ENCODE data around the gene BIRC6. TPM values are rescaled to one million over a fixed set of nuclear protein-coding genes. Genes with fewer than 3 reads are reported as not detected.

The BIRC6 gene
- total RNA-seq, 1 donor from 2014 or later: 59.4 TPM

DNA sequence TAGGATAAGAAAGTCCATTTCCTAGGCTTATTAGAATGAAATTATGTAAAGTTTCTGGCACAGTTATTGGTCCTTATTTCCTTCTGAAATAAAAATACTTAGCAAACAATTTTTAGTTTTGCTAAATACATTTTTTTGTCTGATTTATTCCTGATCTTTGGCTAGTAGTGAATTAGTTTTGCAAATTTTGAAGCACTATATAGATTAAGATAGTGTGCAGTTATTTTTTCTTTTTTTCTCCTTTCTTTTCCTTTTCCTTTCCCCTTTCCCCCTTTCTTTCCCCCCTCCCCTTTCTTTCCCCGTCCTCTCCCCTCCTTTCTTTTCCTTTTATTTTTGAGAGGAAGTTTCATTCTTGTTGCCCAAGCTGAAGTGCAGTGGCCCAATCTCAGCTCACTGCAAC lies 59.7 kb downstream of the BIRC6 start:
- H3K4me3 ChIP-seq: no peak overlapping the region
- no peak for DNase-seq (ENCODE audit: low spot score in 2 of 2)
- H3K36me3 ChIP-seq: peaks cover 21 to 31% of the 10 kb centered on the region in 2 donors
- no peaks in the 10 kb centered on the region for H3K9me3 ChIP-seq
- peaks cover 0 to 4% of the 10 kb centered on the region in 2 donors for H3K4me1 ChIP-seq
- intact Hi-C loops (cut with DNase I): no loop called here
- H3K27me3 ChIP-seq: no peaks in the 10 kb centered on the region
- TF ChIP-seq, protein P1, sequence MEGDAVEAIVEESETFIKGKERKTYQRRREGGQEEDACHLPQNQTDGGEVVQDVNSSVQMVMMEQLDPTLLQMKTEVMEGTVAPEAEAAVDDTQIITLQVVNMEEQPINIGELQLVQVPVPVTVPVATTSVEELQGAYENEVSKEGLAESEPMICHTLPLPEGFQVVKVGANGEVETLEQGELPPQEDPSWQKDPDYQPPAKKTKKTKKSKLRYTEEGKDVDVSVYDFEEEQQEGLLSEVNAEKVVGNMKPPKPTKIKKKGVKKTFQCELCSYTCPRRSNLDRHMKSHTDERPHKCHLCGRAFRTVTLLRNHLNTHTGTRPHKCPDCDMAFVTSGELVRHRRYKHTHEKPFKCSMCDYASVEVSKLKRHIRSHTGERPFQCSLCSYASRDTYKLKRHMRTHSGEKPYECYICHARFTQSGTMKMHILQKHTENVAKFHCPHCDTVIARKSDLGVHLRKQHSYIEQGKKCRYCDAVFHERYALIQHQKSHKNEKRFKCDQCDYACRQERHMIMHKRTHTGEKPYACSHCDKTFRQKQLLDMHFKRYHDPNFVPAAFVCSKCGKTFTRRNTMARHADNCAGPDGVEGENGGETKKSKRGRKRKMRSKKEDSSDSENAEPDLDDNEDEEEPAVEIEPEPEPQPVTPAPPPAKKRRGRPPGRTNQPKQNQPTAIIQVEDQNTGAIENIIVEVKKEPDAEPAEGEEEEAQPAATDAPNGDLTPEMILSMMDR (IDR thresholded peaks at IDR 0.05): no peak
- H3K27ac ChIP-seq: no peak overlapping the region

GRCh38 chr2:32417659-32418058 lies 60.8 kb downstream of the BIRC6 start:
- H3K36me3 ChIP-seq: peaks cover 21 to 27% of the 10 kb centered on the region in 2 donors
- no peak overlapping the region for H3K4me3 ChIP-seq
- TF ChIP-seq, protein P1 (IDR thresholded peaks at IDR 0.05): no peak
- no peak overlapping the region for H3K27ac ChIP-seq
- intact Hi-C loops (cut with DNase I): no loop called here
- H3K27me3 ChIP-seq: no peaks in the 10 kb centered on the region
- H3K9me3 ChIP-seq: no peaks in the 10 kb centered on the region
- H3K4me1 ChIP-seq: peaks cover 0 to 11% of the 10 kb centered on the region in 2 donors
- DNase-seq (ENCODE audit: low spot score in 2 of 2): no peak

- Histone ChIP-seq H3K27ac (peak overlapping the region in 1 of 2 donors; percentile 7), H3K9me3 (no peaks in the 10 kb centered on the region), H3K36me3 (peaks cover 21 to 27% of the 10 kb centered on the region in 2 donors), H3K4me1 (peaks cover 0 to 17% of the 10 kb centered on the region in 2 donors), H3K4me3 (no peak overlapping the region), H3K27me3 (no peaks in the 10 kb centered on the region)
- TF ChIP-seq, protein P1 (IDR thresholded peaks at IDR 0.05): no peak
- intact Hi-C loops (cut with DNase I): no loop called here
- no peak for DNase-seq (ENCODE audit: low spot score in 2 of 2)
Observed at GRCh38 chr2:32418778-32419177, 62.0 kb downstream of the BIRC6 start.

- no peak for DNase-seq (ENCODE audit: low spot score in 2 of 2)
- Histone ChIP-seq H3K4me3 (no peak overlapping the region), H3K36me3 (peaks cover 2 to 7% of the 10 kb centered on the region in 2 donors), H3K27ac (peak overlapping the region; percentile 13 to 53), H3K9me3 (no peaks in the 10 kb centered on the region), H3K4me1 (peaks cover 0 to 40% of the 10 kb centered on the region in 2 donors), H3K27me3 (no peaks in the 10 kb centered on the region)
- TF ChIP-seq, protein P1 (IDR thresholded peaks at IDR 0.05): no peak
- intact Hi-C loops (cut with DNase I): no loop called here
Observed at GRCh38 chr2:32422133-32422532, 65.3 kb downstream of the BIRC6 start.

DNA sequence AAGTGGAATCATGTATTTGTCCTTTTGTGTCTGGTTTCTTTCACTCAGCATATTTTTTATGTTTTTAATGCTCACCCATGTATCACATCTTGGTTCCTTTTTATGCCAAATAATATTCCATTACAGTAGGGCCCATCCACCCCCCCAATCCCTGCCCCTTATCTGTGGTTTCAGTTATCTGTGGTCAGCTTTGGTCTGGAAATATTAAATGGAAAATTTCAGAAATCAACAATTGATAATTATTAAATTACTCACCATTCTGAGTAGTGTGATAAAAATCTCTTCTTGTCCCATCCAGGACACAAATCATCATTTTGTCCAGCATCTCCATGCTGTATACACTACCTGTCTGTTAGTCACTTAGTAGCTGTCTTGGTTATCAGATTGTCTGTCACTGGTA lies 66.7 kb downstream of the BIRC6 start:
- Histone ChIP-seq H3K4me1 (peaks cover 0 to 49% of the 10 kb centered on the region in 2 donors), H3K9me3 (no peaks in the 10 kb centered on the region)

More for the DNA sequence above, 66.7 kb downstream of the BIRC6 start:
- Histone ChIP-seq H3K27ac (no peak overlapping the region), H3K27me3 (no peaks in the 10 kb centered on the region), H3K36me3 (no peaks in the 10 kb centered on the region), H3K4me3 (no peak overlapping the region)
- TF ChIP-seq, protein P1 (IDR thresholded peaks at IDR 0.05): no peak
- no peak for DNase-seq (ENCODE audit: low spot score in 2 of 2)
- intact Hi-C loops (cut with DNase I): no loop called here
